Transverse colon (tissue), 4 donors: ENCODE data around the gene HNRNPL. TPM values are rescaled to one million over a fixed set of nuclear protein-coding genes. Genes with fewer than 3 reads are reported as not detected.
"Not testable (repeated sequence)": the region's sequence is repeated elsewhere in the genome, so short reads cannot be mapped to it uniquely, and the experiment has no call there.

Experiments used
- DNase-seq: peaks from one replicate; pipeline ENCODE4 v3.0.0-alpha.2; 2019
- H3K27ac ChIP-seq, 4 donors: fragments of 200-600 bp; sonication (generic); 2 replicates each; pipeline ENCODE4 v1.5.1; 2016 to 2018; ENCODE audit warnings: inconsistent platforms in 4 of 4
- H3K27me3 ChIP-seq: fragments of 200-600 bp; sonication (generic); 2 replicates; pipeline ENCODE4 v1.5.1; 2017; ENCODE audit warnings: inconsistent platforms
- H3K36me3 ChIP-seq, 4 donors: fragments of 200-600 bp; sonication (generic); 2 replicates each; pipeline ENCODE4 v1.5.1; 2017 to 2019; ENCODE audit warnings: inconsistent platforms in 4 of 4
- H3K4me1 ChIP-seq, 4 donors: fragments of 200-600 bp; sonication (generic); 2 replicates each; pipeline ENCODE4 v1.5.1; 2017 to 2020; ENCODE audit warnings: inconsistent platforms in 4 of 4
- H3K4me3 ChIP-seq, 4 donors: fragments of 200-600 bp; sonication (generic); 1 replicate in 1 of 4; 2 replicates in 3 of 4; pipeline versions ENCODE4 v1.5.1 to v1.6.1; 2017 to 2019; ENCODE audit warnings: inconsistent platforms in 4 of 4
- H3K9me3 ChIP-seq, 2 donors: fragments of 200-600 bp; sonication (generic); 2 replicates each; pipeline ENCODE4 v1.5.1; 2017 to 2019; ENCODE audit warnings: inconsistent platforms in 2 of 2
- CTCF ChIP-seq, 5 experiments: fragments of 200-600 bp in 3 of 5; fragments of 450-650 bp in 2 of 5; sonication (generic) in 3 of 5; IDR thresholded peaks; 1 replicate in 2 of 5; 2 replicates in 3 of 5; pipeline ENCODE4 v1.5.1; 2016 to 2017; ENCODE audit warnings: antibody characterized with exemption in 5 of 5, inconsistent platforms in 3 of 5, mild to moderate bottlenecking in 2 of 5, moderate library complexity in 1 of 5
- EP300 ChIP-seq: sonication (generic); formaldehyde crosslinking; IDR thresholded peaks from one replicate; pipeline ENCODE4 v1.6.1; 2017; ENCODE audit warnings: antibody characterized with exemption, low read depth
- POLR2A ChIP-seq: fragments of 450-650 bp; IDR thresholded peaks from one replicate; pipeline ENCODE4 v1.6.1; 2016; ENCODE audit warnings: antibody characterized with exemption, mild to moderate bottlenecking, moderate library complexity
- POLR2AphosphoS5 ChIP-seq, 3 donors: sonication (generic); formaldehyde crosslinking; IDR thresholded peaks; one replicate each; pipeline ENCODE4 v1.6.1; 2016; ENCODE audit warnings: antibody characterized with exemption in 3 of 3
- WGBS, 2 donors: methylation state at CpG; one replicate each; pipeline ENCODE4 v1.1.5; 2018; ENCODE audit warnings: low coverage in 1 of 2; 5-methylcytosine and 5-hydroxymethylcytosine counted together
- in situ Hi-C, 4 donors: fragments of 200-750 bp; cut with MboI; loops; one replicate each; pipeline versions ENCODE4 v1.15.0 to v1.15.1; 2017; ENCODE audit warnings: low sequenced_read_pairs in 3 of 4, low pct_ligation_motif_present in 1 of 4, low pct_unique_long_range_greater_than_20kb in 1 of 4
- intact Hi-C: fragments of 100-400 bp; cut with DNase I; formaldehyde crosslinking; loops from one replicate; pipeline ENCODE4 v1.15.1; 2023; ENCODE audit warnings: low total_unique reads
- total RNA-seq, 4 donors: library from RNA; depleted of rRNA; stranded (reverse); fragments of >200 nt; gene quantifications; one replicate each; pipeline ENCODE4 v1.1.0, GENCODE V29; 2016

The HNRNPL gene
- total RNA-seq, 4 donors from 2014 or later = 139 to 200 (median 174) TPM

DNA sequence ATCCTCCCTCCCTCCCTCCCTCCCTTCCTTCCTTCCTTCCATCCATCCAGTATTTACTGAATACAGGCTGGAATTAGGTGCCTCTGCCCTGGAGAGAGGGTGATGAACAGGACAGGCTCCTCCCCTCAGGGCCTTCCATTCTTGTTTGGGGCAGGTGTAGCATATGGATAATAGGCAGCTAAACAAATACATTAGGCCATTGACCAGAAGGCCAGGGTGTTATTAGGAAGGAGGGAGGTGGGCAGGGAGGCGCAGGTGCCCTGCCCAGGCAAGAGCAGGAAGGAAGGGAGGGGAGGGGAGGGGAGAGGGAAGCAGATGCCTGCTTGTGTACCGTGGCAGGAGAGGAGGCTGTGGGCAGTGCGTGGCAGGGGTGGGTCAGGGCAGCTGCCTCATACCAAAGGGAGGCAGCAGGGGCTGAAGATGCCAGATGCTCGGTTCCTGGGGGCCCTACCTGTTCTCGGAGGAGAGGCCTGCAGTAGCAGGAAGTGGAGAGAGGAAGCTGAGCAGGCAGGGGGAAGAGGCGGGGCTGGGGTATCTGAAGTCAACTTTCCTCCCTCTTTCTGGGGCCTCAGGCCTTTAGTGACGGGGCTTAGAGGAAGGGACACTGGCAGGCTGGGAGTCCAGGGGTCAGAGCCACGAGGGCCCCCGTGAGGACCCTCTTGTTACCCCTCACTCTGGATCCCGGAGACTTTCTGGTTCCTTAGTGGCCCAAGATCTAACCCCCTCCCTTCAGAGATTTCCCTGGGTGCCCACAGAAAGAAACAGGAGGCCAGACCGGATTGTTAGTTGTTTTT is 28.2 kb upstream of the HNRNPL start, which contains the start of gene RINL:
Gene RINL (minus strand): TSS at position 495 of the 794 bp plus-strand sequence. CDS start 1,533 bp downstream, outside the sequence.
- H3K36me3 ChIP-seq = no peaks in the 10 kb centered on the region
- H3K27me3 ChIP-seq = no peaks in the 10 kb centered on the region
- no peak for TF ChIP-seq POLR2A
- no peak for TF ChIP-seq CTCF (IDR thresholded peaks at IDR 0.05)
- no peak for TF ChIP-seq EP300
- TF ChIP-seq POLR2AphosphoS5 (IDR thresholded peaks at IDR 0.05) = peak in 2 of 3 donors; percentile 31 to 38
- H3K4me1 ChIP-seq = peaks cover 5 to 20% (median 11%) of the 10 kb centered on the region in 4 donors
- H3K4me3 ChIP-seq = peak within 1 kb of the TSS in 1 of 4 donors; percentile 8
- DNase-seq = peak; percentile 71
- H3K9me3 ChIP-seq = no peaks in the 10 kb centered on the region
- in situ Hi-C loops (no loop called here), intact Hi-C loops (no loop called here)
- peak within 1 kb of the TSS; percentile 56 to 79 (median 68) for H3K27ac ChIP-seq
- 26 to 39% methylated on average over 3 to 11 of the region's 11 CpGs for WGBS, 2 donors

- intact Hi-C loops = no loop called here
- Histone ChIP-seq H3K36me3 (no peaks in the 10 kb centered on the region), H3K9me3 (no peaks in the 10 kb centered on the region), H3K27ac (no peak overlapping the region), H3K4me1 (peaks cover 5 to 20% (median 11%) of the 10 kb centered on the region in 4 donors), H3K4me3 (no peak overlapping the region), H3K27me3 (no peaks in the 10 kb centered on the region)
- no peak for TF ChIP-seq EP300
- no peak for TF ChIP-seq CTCF (IDR thresholded peaks at IDR 0.05)
- TF ChIP-seq POLR2AphosphoS5 (IDR thresholded peaks at IDR 0.05) = no peak
- no peak for TF ChIP-seq POLR2A
- no peak for DNase-seq
- 84 to 92% methylated on average over 2 to 6 of the region's 6 CpGs for WGBS, 2 donors
- in situ Hi-C loops = no loop called here
Observed at GRCh38 chr19:38875656-38876395, 26.0 kb upstream of the HNRNPL start.

DNA sequence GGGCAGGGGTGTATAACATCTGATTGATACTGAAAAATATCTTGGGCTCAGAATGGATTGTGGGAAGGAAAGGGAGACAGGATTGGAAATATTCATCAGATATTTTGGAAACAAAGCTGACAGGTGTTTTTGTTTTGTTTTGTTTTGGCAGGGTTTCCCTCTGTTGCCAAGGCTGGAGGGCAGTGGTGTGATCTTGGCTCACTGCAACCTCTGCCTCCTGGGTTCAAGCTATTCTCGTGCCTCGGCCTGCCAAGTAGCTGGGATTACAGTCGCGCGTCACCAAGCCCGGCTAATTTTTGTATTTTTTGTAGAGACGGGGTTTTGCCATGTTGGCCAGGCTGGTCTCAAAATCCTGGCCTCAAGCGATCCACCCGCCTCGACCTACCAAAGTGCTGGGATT is 23.6 kb upstream of the HNRNPL start:
- H3K4me3 ChIP-seq, in situ Hi-C loops, intact Hi-C loops, H3K36me3 ChIP-seq, H3K27me3 ChIP-seq, H3K9me3 ChIP-seq, H3K27ac ChIP-seq, DNase-seq: not testable (repeated sequence)
- peaks cover 5 to 31% (median 17%) of the 10 kb centered on the region in 4 donors for H3K4me1 ChIP-seq
- WGBS, 2 donors = 91% methylated on average over 10 of the region's 10 CpGs; no CpG with 5 or more reads in 1 of the 2 donors

- no peak for TF ChIP-seq CTCF (IDR thresholded peaks at IDR 0.05)
- intact Hi-C loops (no loop called here), in situ Hi-C loops (no loop called here)
- no peaks in the 10 kb centered on the region for H3K36me3 ChIP-seq
- peaks cover 0 to 19% (median 12%) of the 10 kb centered on the region in 4 donors for H3K4me1 ChIP-seq
- H3K27me3 ChIP-seq = no peaks in the 10 kb centered on the region
- peak overlapping the region in 1 of 4 donors; percentile 58 for H3K27ac ChIP-seq
- H3K4me3 ChIP-seq = peak overlapping the region in 1 of 4 donors; percentile 41
- DNase-seq = no peak
- WGBS, 2 donors = 92% methylated on average over 19 of the region's 19 CpGs; no CpG with 5 or more reads in 1 of the 2 donors
- H3K9me3 ChIP-seq = no peaks in the 10 kb centered on the region
Observed at GRCh38 chr19:38870612-38871011, 20.8 kb upstream of the HNRNPL start.
